GM19455 (cell line): Measurements from ENCODE around the gene NFIC.

Experiments
- ATAC-seq: cut with Tn5 transposase; IDR thresholded peaks from one replicate; pipeline ENCODE4 v1.9.1; 2021; ENCODE audit not compliant: unreplicated experiment

Gene NFIC

DNA sequence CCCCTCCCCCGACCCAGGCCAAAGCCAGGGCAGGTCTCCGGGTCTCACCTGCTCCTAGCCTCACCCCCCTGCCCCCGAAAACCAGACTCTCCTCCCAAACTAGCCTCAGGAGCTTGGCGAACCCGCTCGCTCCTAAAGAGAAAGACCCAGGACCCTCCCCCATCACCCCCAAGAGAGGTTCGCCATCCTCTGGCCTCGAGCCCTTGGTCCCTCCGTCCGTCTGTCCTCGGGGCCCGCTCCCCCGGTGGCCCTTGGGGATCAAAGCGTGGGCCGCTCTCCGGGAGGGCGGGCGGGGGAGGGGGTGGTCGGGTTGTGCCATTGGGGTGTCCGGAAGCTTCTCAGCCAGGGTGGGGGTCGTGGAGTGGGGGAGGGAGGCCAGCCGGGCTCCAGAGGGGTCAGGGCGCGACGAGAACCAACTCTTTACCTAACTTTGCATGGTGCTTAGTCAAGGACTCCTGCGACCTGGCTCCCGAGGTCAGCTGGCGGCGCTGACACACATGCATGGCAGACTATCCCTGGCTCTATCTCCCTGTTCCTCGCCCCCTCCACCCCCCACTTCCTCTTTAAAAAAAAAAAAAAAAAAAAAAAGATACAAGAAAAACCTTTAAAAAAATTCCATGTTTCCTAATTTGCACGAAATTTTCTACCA is 98.3 kb downstream of the NFIC start:
- ATAC-seq, result no peak

DNA sequence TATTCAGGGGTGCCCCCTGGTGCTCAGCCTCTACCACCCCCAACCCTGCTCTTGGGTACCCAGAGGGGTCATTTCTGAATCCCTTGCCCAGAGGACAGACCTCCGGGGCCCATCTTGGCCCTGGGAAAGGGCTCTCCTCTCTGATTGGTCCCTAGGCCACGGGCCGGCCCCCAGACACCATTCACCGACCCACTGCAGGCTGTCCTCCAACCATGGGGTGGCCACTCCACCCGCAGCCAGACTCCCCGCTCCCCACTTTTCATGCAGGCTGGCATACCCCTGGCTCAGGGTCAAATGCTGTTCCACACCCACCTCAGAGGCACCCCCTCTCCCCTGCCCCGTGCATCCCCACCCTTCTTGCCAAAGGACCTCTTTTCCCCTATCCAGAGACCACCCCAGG is 99.2 kb downstream of the NFIC start:
- ATAC-seq, result no peak

GRCh38 chr19:3466635-3467034 is 100.3 kb downstream of the NFIC start:
- ATAC-seq, result no peak

GRCh38 chr19:3467437-3468198 is 101.2 kb downstream of the NFIC start:
- no peak for ATAC-seq

DNA sequence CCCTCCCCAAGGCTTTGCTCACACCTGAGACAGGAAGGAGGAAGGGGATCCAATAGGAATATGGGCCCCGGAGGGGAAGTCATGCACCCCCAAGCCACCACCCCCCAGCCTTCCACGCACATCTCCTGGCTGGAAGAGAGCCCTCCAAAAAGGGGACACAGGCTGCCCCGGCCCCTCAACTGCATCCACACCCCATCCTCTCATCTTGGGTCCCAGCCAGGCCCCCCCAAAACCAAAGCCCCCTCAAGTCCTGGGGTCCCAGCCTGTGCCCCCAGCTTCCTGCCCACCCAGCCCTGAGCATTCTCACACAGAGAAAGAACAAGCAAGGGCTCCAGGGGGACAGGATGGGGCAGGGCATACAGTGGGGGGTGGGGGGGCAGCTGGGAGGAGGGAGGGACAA is 101.8 kb downstream of the NFIC start:
- no peak for ATAC-seq

- no peak for ATAC-seq
Measured at GRCh38 chr19:3469638-3470499, 103.5 kb downstream of the NFIC start.

DNA sequence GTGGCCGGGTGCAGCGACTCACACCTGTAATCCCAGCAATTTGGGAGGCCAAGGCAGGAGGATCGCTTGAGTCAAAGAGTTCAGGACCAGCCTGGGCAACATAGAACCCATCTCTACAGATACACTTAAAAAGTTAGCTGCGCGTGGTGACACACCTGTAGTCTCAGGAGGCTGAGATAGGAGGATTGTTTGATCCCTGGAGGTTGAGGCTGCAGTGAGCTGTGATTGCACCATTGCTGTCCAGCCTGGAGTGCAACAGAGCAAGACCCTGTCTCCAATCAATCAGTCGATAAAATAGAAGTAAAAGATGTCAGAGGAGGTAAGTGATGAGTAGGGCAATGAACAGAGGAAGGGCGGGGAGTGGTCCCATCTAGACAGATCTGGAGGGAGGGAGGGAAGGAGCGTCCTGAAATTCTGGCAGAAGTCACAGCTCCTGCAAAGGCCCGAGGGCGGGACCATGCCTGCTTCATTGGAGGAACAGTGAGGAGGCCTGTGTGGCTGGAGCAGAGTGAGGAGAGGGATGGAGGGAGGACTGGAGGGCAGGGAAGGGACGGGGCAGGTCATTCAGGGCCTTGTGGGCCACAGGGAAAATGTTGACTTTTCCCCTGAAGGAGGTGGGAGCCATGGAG is 104.2 kb downstream of the NFIC start:
- ATAC-seq, result no peak

GRCh38 chr19:3471954-3472655 is 105.7 kb downstream of the NFIC start:
- no peak for ATAC-seq

- ATAC-seq, result no peak
Measured at GRCh38 chr19:3474010-3474409, 107.6 kb downstream of the NFIC start.

- ATAC-seq, result no peak
Measured at GRCh38 chr19:3474614-3475013, 108.2 kb downstream of the NFIC start.

GRCh38 chr19:3475449-3475848 is 109.1 kb downstream of the NFIC start:
- no peak for ATAC-seq

GRCh38 chr19:3476830-3477229 is 110.4 kb downstream of the NFIC start:
- ATAC-seq, result no peak

- no peak for ATAC-seq
Measured at GRCh38 chr19:3477506-3477905, 111.1 kb downstream of the NFIC start.

- ATAC-seq, result no peak
Measured at GRCh38 chr19:3477951-3478350, 111.6 kb downstream of the NFIC start.

- ATAC-seq, result no peak
Measured at GRCh38 chr19:3478409-3479176, 112.2 kb downstream of the NFIC start.

- ATAC-seq, result no peak
Measured at GRCh38 chr19:3479177-3479833, 112.9 kb downstream of the NFIC start.

GRCh38 chr19:3479834-3480215 is 113.4 kb downstream of the NFIC start:
- ATAC-seq, result no peak

GRCh38 chr19:3480383-3481091 is 114.2 kb downstream of the NFIC start, which contains the start of gene SMIM24:
Gene SMIM24 (minus strand): TSS chr19:3480525. CDS start chr19:3480463, 62 bp downstream.
- ATAC-seq, result no peak
